Upper lobe of left lung (tissue), 4 donors: ENCODE results near the gene PLP1.

Experiments used
- CTCF ChIP-seq, 6 experiments: fragments of 450-650 bp in 4 of 6; fragments of 200-600 bp in 2 of 6; sonication (generic) in 2 of 6; IDR thresholded peaks; one replicate each; pipeline ENCODE4 v1.5.1; 2016 to 2019; ENCODE audit warnings: antibody characterized with exemption in 6 of 6
- POLR2A ChIP-seq, 4 donors: fragments of 450-650 bp; IDR thresholded peaks; one replicate each; pipeline ENCODE4 v1.5.1; 2016 to 2017; ENCODE audit warnings: antibody characterized with exemption in 4 of 4, mild to moderate bottlenecking in 2 of 4
- POLR2AphosphoS5 ChIP-seq, 2 donors: sonication (generic); formaldehyde crosslinking; IDR thresholded peaks; one replicate each; pipeline ENCODE4 v1.5.1; 2017; ENCODE audit warnings: antibody characterized with exemption in 2 of 2

- no peak for TF ChIP-seq POLR2AphosphoS5 (IDR thresholded peaks at IDR 0.05)
- TF ChIP-seq POLR2A (IDR thresholded peaks at IDR 0.05): no peak
- no peak for TF ChIP-seq CTCF (IDR thresholded peaks at IDR 0.05)
Observed at GRCh38 chrX:103783196-103783595, 6.6 kb downstream of the PLP1 start.
